CD4-positive, alpha-beta T cell (primary cell): ENCODE measurements around the gene VAMP8. TPM values are rescaled to one million over a fixed set of nuclear protein-coding genes. Genes with fewer than 3 reads are reported as not detected.

ENCODE experiments used
- ATAC-seq: fragments of 200-7000 bp; cut with Tn5 transposase; one replicate; pipeline ENCODE4 v1.10.0; 2022; ENCODE audit warnings: mild to moderate bottlenecking; ENCODE audit not compliant: poor library complexity
- CTCF ChIA-PET: fragments of 350-600 bp; sonication (Branson Sonifier 250); formaldehyde crosslinking; loops from one replicate; lab custom pipeline; 2021; ENCODE audit warnings: antibody characterized with exemption, inconsistent platforms; lab: Charles Lee
- POLR2A ChIA-PET: fragments of 350-600 bp; sonication (Branson Sonifier 250); formaldehyde crosslinking; loops from one replicate; lab custom pipeline; 2021; ENCODE audit warnings: antibody characterized with exemption, inconsistent platforms; lab: Charles Lee
- DNase-seq, 14 experiments: peaks; one replicate each; pipeline ENCODE4 v3.0.0-alpha.2; 2013 to 2020; ENCODE audit warnings: mixed read lengths in 2 of 14
- H3K27ac ChIP-seq, 2 donors: one replicate each; pipeline versions ENCODE4 v1.5.1 to v1.7.0; 2013; ENCODE audit warnings: low read length in 2 of 2, low read depth in 1 of 2, mild to moderate bottlenecking in 1 of 2
- H3K27me3 ChIP-seq, 2 experiments: 1 replicate in 1 of 2; 2 replicates in 1 of 2; pipeline versions ENCODE4 v1.6.1 to v1.7.0; 2013; ENCODE audit warnings: low read length in 2 of 2, control low read depth in 1 of 2, mild to moderate bottlenecking in 1 of 2, moderate library complexity in 1 of 2; ENCODE audit not compliant: insufficient read depth in 2 of 2, control insufficient read depth in 1 of 2
- H3K36me3 ChIP-seq: one replicate; pipeline ENCODE4 v1.6.1; 2013; ENCODE audit warnings: low read length, control low read depth; ENCODE audit not compliant: insufficient read depth
- H3K4me1 ChIP-seq: one replicate; pipeline ENCODE4 v1.6.1; 2013; ENCODE audit warnings: low read length, control low read depth; ENCODE audit not compliant: insufficient read depth
- H3K4me3 ChIP-seq: one replicate; pipeline ENCODE4 v1.5.1; 2013; ENCODE audit warnings: mild to moderate bottlenecking, low read length, moderate library complexity
- H3K9me3 ChIP-seq, 2 experiments: 1 replicate in 1 of 2; 2 replicates in 1 of 2; pipeline versions ENCODE4 v1.6.1 to v1.7.0; 2013; ENCODE audit warnings: low read length in 2 of 2, mild to moderate bottlenecking in 2 of 2, control low read depth in 1 of 2, moderate library complexity in 1 of 2; ENCODE audit not compliant: control insufficient read depth in 1 of 2, insufficient read depth in 1 of 2
- H3K27ac Mint-ChIP-seq: one replicate; pipeline ENCODE4 v1.8.0; 2020; ENCODE audit warnings: mixed read lengths
- H3K27me3 Mint-ChIP-seq: one replicate; pipeline ENCODE4 v1.8.0; 2021; ENCODE audit warnings: mixed read lengths
- H3K36me3 Mint-ChIP-seq: one replicate; pipeline ENCODE4 v1.8.0; 2021; ENCODE audit warnings: low read depth, mixed read lengths
- H3K4me1 Mint-ChIP-seq: one replicate; pipeline ENCODE4 v1.8.0; 2021; ENCODE audit warnings: low read depth, mixed read lengths
- H3K4me3 Mint-ChIP-seq: one replicate; pipeline ENCODE4 v1.8.0; 2020; ENCODE audit warnings: mild to moderate bottlenecking, mixed read lengths
- H3K9me3 Mint-ChIP-seq: one replicate; pipeline ENCODE4 v1.8.0; 2020; ENCODE audit warnings: mixed read lengths
- CTCF ChIP-seq: fragments of 200-600 bp; IDR thresholded peaks from one replicate; pipeline ENCODE4 v1.8.0; 2022; ENCODE audit warnings: antibody characterized with exemption, mild to moderate bottlenecking
- intact Hi-C, 2 experiments: fragments of 100-400 bp; cut with DNase I in 1 of 2; cut with micrococcal nuclease in 1 of 2; formaldehyde crosslinking; loops; one replicate each; pipeline versions ENCODE4 v1.15.1 to v1.9.0; 2023 to 2025; cut with DNase I, micrococcal nuclease
- total RNA-seq, 174 experiments: library from RNA in 2 of 174; stranded (reverse) in 2 of 174; gene quantifications; one replicate each; pipeline ENCODE4 v1.2.3 and lab custom pipeline; 2021 to 2026

VAMP8 gene
- total RNA-seq, 2 experiments from 2014 or later: 32.3 to 37.3 TPM

- Mint-ChIP-seq H3K27me3 (no peaks in the 10 kb centered on the region), H3K36me3 (peaks cover 49% of the 10 kb centered on the region), H3K4me1 (peaks cover 50% of the 10 kb centered on the region), H3K4me3 (peak overlapping the region; percentile 93), H3K9me3 (no peaks in the 10 kb centered on the region), H3K27ac (peak overlapping the region; percentile 94)
- peak overlapping the region; percentile 84 for H3K4me3 ChIP-seq
- H3K27ac ChIP-seq: peak overlapping the region; percentile 47 to 63
- H3K4me1 ChIP-seq: peaks cover 47% of the 10 kb centered on the region
- ChIA-PET CTCF (interaction anchor here (1.4 kb wide), 1 partner anchor 26 kb away, joined by 3 read pairs; no protein-coding TSS in a partner anchor), POLR2A (interaction anchor here (0.9 to 4.5 kb wide), 10 partner anchors 9 to 251 kb away, joined by 3 to 19 read pairs (median 8); partner anchors contain the start of genes GGCX, MAT2A, RNF181 and TGOLN2)
- intact Hi-C loops: no loop called here
- H3K9me3 ChIP-seq: no peaks in the 10 kb centered on the region
- H3K36me3 ChIP-seq: peaks cover 31% of the 10 kb centered on the region
- DNase-seq: peak in 3 of 14 experiments; percentile 28 to 60 (median 60)
- no peak for TF ChIP-seq CTCF
- peak; percentile 35 for ATAC-seq
- no peaks in the 10 kb centered on the region for H3K27me3 ChIP-seq
Observed at GRCh38 chr2:85578243-85579180, 1.1 kb downstream of the VAMP8 start.

- Mint-ChIP-seq H3K27me3 (no peaks in the 10 kb centered on the region), H3K9me3 (no peaks in the 10 kb centered on the region), H3K27ac (peak overlapping the region; percentile 94), H3K36me3 (peaks cover 54% of the 10 kb centered on the region), H3K4me3 (peak overlapping the region; percentile 93), H3K4me1 (peaks cover 55% of the 10 kb centered on the region)
- H3K27ac ChIP-seq: peak overlapping the region in 1 of 2 donors; percentile 20
- no peaks in the 10 kb centered on the region for H3K9me3 ChIP-seq
- H3K4me3 ChIP-seq: peak overlapping the region; percentile 84
- H3K36me3 ChIP-seq: peaks cover 31% of the 10 kb centered on the region
- peaks cover 53% of the 10 kb centered on the region for H3K4me1 ChIP-seq
- no peaks in the 10 kb centered on the region for H3K27me3 ChIP-seq
- no peak for TF ChIP-seq CTCF
- ATAC-seq (no peak), DNase-seq (no peak)
- intact Hi-C loops: no loop called here
- POLR2A ChIA-PET: interaction anchor here (0.6 to 4.5 kb wide), 6 partner anchors 10 to 978 kb away, joined by 3 to 19 read pairs (median 4); partner anchors contain the start of genes GGCX, MAT2A, RNF181 and USP39
- CTCF ChIA-PET: no interaction called here
Observed at GRCh38 chr2:85579266-85579935, 2.0 kb downstream of the VAMP8 start.

- H3K27me3 Mint-ChIP-seq: no peaks in the 10 kb centered on the region
- no peak for TF ChIP-seq CTCF
- intact Hi-C loops: no loop called here
- no peak for DNase-seq
- peaks cover 54% of the 10 kb centered on the region for H3K36me3 Mint-ChIP-seq
- ChIA-PET CTCF (no interaction called here), POLR2A (interaction anchor here (1.0 to 4.5 kb wide), 4 partner anchors 15 to 35 kb away, joined by 5 to 19 read pairs (median 7); partner anchors contain the start of genes GGCX, RNF181 and USP39)
- no peaks in the 10 kb centered on the region for H3K9me3 Mint-ChIP-seq
- H3K4me1 Mint-ChIP-seq: peaks cover 62% of the 10 kb centered on the region
- H3K4me3 ChIP-seq: no peak overlapping the region
- H3K27ac ChIP-seq: peak overlapping the region in 1 of 2 donors; percentile 3
- H3K4me3 Mint-ChIP-seq: peak overlapping the region; percentile 93
- H3K4me1 ChIP-seq: peaks cover 61% of the 10 kb centered on the region
- H3K9me3 ChIP-seq: no peaks in the 10 kb centered on the region
- peaks cover 31% of the 10 kb centered on the region for H3K36me3 ChIP-seq
- no peak for ATAC-seq
- H3K27ac Mint-ChIP-seq: peak overlapping the region; percentile 67
- no peaks in the 10 kb centered on the region for H3K27me3 ChIP-seq
Observed at GRCh38 chr2:85580206-85580605, 2.8 kb downstream of the VAMP8 start.
